HG03378 (cell line): ENCODE measurements around the gene EIF3L.
A peak's percentile ranks its signal among the peaks of the same experiment; 100 is the strongest.
"Not testable (repeated sequence)": the region's sequence is repeated elsewhere in the genome, so short reads cannot be mapped to it uniquely, and the experiment has no call there.

Experiments used
- ATAC-seq: cut with Tn5 transposase; IDR thresholded peaks from one replicate; pipeline ENCODE4 v1.9.1; 2021; ENCODE audit warnings: mild to moderate bottlenecking, moderate library complexity; ENCODE audit not compliant: unreplicated experiment

Gene EIF3L

GRCh38 chr22:37849089-37849751, at the start of gene EIF3L:
Gene EIF3L, plus strand, starts transcription at chr22:37849419. Its CDS starts 31 bp downstream, at chr22:37849450.
- ATAC-seq: peak; percentile 61

- ATAC-seq: not testable (repeated sequence)
Observed at GRCh38 chr22:37799979-37800378, 49.2 kb upstream of the EIF3L start.

- no peak for ATAC-seq
Observed at GRCh38 chr22:37801946-37802309, 47.3 kb upstream of the EIF3L start.

GRCh38 chr22:37802310-37803194, 46.7 kb upstream of the EIF3L start:
- no peak for ATAC-seq

GRCh38 chr22:37803195-37803638, 46.0 kb upstream of the EIF3L start:
- no peak for ATAC-seq

- ATAC-seq: no peak
Observed at GRCh38 chr22:37803639-37804351, 45.4 kb upstream of the EIF3L start.

GRCh38 chr22:37804352-37804880, 44.8 kb upstream of the EIF3L start:
- ATAC-seq: no peak

- no peak for ATAC-seq
Observed at GRCh38 chr22:37804881-37805809, 44.1 kb upstream of the EIF3L start.

- ATAC-seq: no peak
Observed at GRCh38 chr22:37805810-37806277, 43.4 kb upstream of the EIF3L start.

- no peak for ATAC-seq
Observed at GRCh38 chr22:37806409-37807333, 42.5 kb upstream of the EIF3L start.

- peak; percentile 55 for ATAC-seq
Observed at GRCh38 chr22:37807410-37808293, 41.6 kb upstream of the EIF3L start, which contains the start of gene GCAT. Gene GCAT, plus strand, starts transcription at chr22:37807934. Its CDS starts 34 bp downstream, at chr22:37807968.

- no peak for ATAC-seq
Observed at GRCh38 chr22:37808294-37808657, 40.9 kb upstream of the EIF3L start.

- no peak for ATAC-seq
Observed at GRCh38 chr22:37809672-37810333, 39.4 kb upstream of the EIF3L start.

GRCh38 chr22:37811867-37812266, 37.4 kb upstream of the EIF3L start:
- ATAC-seq: no peak

- ATAC-seq: no peak
Observed at GRCh38 chr22:37812869-37813678, 36.1 kb upstream of the EIF3L start.

GRCh38 chr22:37815593-37815992, 33.6 kb upstream of the EIF3L start:
- no peak for ATAC-seq
